Measurements from ENCODE around the gene TOX3.

DNA sequence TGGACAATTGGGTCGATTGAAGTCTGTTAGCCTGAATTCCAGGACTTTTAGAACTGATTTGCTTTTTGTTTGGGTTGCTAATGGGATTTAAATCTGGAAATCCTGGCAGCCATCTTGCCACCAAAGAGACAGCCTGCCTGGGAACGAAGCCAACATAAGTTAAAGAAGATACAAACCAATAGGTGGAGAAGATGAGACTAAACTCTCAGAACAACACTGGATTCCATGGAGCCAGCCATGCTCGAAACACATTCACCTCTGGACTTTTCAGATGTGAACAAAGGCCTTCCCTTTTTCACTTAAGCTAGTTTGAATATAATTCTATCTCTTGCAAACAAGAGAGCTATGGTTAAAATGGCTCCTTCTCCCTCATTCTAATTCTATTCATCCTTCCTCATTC lies 135.9 kb downstream of the TOX3 start:
- TF ChIP-seq SP1 (CRISPR knock-in tag; conservative IDR thresholded peaks at IDR 0.05): no peak
- TF ChIP-seq, protein P1, sequence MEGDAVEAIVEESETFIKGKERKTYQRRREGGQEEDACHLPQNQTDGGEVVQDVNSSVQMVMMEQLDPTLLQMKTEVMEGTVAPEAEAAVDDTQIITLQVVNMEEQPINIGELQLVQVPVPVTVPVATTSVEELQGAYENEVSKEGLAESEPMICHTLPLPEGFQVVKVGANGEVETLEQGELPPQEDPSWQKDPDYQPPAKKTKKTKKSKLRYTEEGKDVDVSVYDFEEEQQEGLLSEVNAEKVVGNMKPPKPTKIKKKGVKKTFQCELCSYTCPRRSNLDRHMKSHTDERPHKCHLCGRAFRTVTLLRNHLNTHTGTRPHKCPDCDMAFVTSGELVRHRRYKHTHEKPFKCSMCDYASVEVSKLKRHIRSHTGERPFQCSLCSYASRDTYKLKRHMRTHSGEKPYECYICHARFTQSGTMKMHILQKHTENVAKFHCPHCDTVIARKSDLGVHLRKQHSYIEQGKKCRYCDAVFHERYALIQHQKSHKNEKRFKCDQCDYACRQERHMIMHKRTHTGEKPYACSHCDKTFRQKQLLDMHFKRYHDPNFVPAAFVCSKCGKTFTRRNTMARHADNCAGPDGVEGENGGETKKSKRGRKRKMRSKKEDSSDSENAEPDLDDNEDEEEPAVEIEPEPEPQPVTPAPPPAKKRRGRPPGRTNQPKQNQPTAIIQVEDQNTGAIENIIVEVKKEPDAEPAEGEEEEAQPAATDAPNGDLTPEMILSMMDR (IDR thresholded peaks at IDR 0.05): no peak
- no peak for TF ChIP-seq ZNF121 (CRISPR knock-in tag; IDR thresholded peaks at IDR 0.05)
- no peak for TF ChIP-seq TEAD4 (CRISPR knock-in tag; IDR thresholded peaks at IDR 0.05)

Measured in WTC11 (cell line).